HepG2 (cell line): ENCODE measurements around the gene BCL2L2. TPM values are rescaled to one million over a fixed set of nuclear protein-coding genes. Genes with fewer than 3 reads are reported as not detected.
A peak's percentile ranks its signal among the peaks of the same experiment; 100 is the strongest.

ENCODE experiments used
- ARID2 ChIP-seq: sonication (generic); formaldehyde crosslinking; IDR thresholded peaks from 2 replicates; pipeline ENCODE4 v1.8.1; 2022; ENCODE audit warnings: mild to moderate bottlenecking, missing genetic modification reagents, borderline replicate concordance
- CBFB ChIP-seq: sonication (generic); formaldehyde crosslinking; IDR thresholded peaks from 2 replicates; pipeline ENCODE4 v1.4.0; 2020; ENCODE audit warnings: missing genetic modification reagents
- CHD2 ChIP-seq: IDR thresholded peaks from 2 replicates; pipeline ENCODE4 v1.6.1; 2011; ENCODE audit warnings: low read depth, low read length, improper control_type of control experiment
- DMAP1 ChIP-seq: IDR thresholded peaks from 2 replicates; pipeline ENCODE4 v1.6.1; 2016
- DPF2 ChIP-seq: sonication (generic); formaldehyde crosslinking; IDR thresholded peaks from 2 replicates; pipeline ENCODE4 v1.4.0; 2020; ENCODE audit warnings: mild to moderate bottlenecking, low read depth, missing genetic modification reagents, borderline replicate concordance
- HNRNPLL ChIP-seq: fragments of 200-400 bp; formaldehyde crosslinking; IDR thresholded peaks from 2 replicates; pipeline ENCODE4 v1.6.1; 2017; ENCODE audit warnings: mild to moderate bottlenecking, low read depth, low read length; ENCODE audit not compliant: poor library complexity, severe bottlenecking
- MEIS2 ChIP-seq: sonication (generic); formaldehyde crosslinking; IDR thresholded peaks from 2 replicates; pipeline ENCODE4 v1.9.0; 2021; ENCODE audit warnings: mild to moderate bottlenecking, missing genetic modification reagents
- MIER2 ChIP-seq: IDR thresholded peaks from 2 replicates; pipeline ENCODE4 v1.6.1; 2016; ENCODE audit warnings: missing biosample characterization, missing genetic modification reagents
- NCOA2 ChIP-seq: sonication (generic); formaldehyde crosslinking; IDR thresholded peaks from 2 replicates; pipeline ENCODE4 v1.8.0; 2022; ENCODE audit warnings: inconsistent platforms
- NFE2 ChIP-seq: sonication (generic); formaldehyde crosslinking; IDR thresholded peaks from 2 replicates; pipeline ENCODE4 v1.4.0; 2020; ENCODE audit warnings: missing genetic modification reagents
- NR2F6 ChIP-seq, 2 experiments: IDR thresholded peaks; 2 replicates each; pipeline ENCODE4 v1.6.1; 2016; ENCODE audit warnings: antibody characterized with exemption in 1 of 2, mild to moderate bottlenecking in 1 of 2
- RXRA ChIP-seq: sonication (generic); formaldehyde crosslinking; IDR thresholded peaks from 2 replicates; pipeline ENCODE4 v1.5.1; 2020; ENCODE audit warnings: missing genetic modification reagents
- SALL1 ChIP-seq: sonication (generic); formaldehyde crosslinking; IDR thresholded peaks from 2 replicates; pipeline ENCODE4 v1.8.0; 2022; ENCODE audit warnings: mild to moderate bottlenecking, missing genetic modification reagents
- SATB2 ChIP-seq: sonication (generic); formaldehyde crosslinking; IDR thresholded peaks from 2 replicates; pipeline ENCODE4 v1.5.0; 2020; ENCODE audit warnings: missing genetic modification reagents
- SRSF1 ChIP-seq: fragments of 200-400 bp; formaldehyde crosslinking; optimal IDR thresholded peaks from 2 replicates; pipeline ENCODE3; 2017; ENCODE audit warnings: mild to moderate bottlenecking, low read depth, low read length, moderate library complexity
- TOPORS ChIP-seq: sonication (generic); formaldehyde crosslinking; IDR thresholded peaks from 2 replicates; pipeline ENCODE4 v1.8.0; 2023; ENCODE audit warnings: mild to moderate bottlenecking, missing genetic modification reagents
- ZFX ChIP-seq: sonication (generic); formaldehyde crosslinking; IDR thresholded peaks from 2 replicates; pipeline ENCODE4 v1.4.0; 2020; ENCODE audit warnings: mild to moderate bottlenecking, low read depth, missing genetic modification reagents, moderate library complexity
- ZNF12 ChIP-seq: sonication (generic); formaldehyde crosslinking; IDR thresholded peaks from 2 replicates; pipeline ENCODE4 v1.5.0; 2020; ENCODE audit warnings: missing genetic modification reagents
- ZNF24 ChIP-seq: fragments of 450-650 bp; IDR thresholded peaks from 2 replicates; pipeline ENCODE4 v1.6.1; 2017; ENCODE audit warnings: antibody characterized with exemption, mild to moderate bottlenecking
- ZNF335 ChIP-seq: sonication (generic); formaldehyde crosslinking; IDR thresholded peaks from 2 replicates; pipeline ENCODE4 v1.4.0; 2020; ENCODE audit warnings: missing genetic modification reagents
- ZNF597 ChIP-seq: sonication (generic); formaldehyde crosslinking; IDR thresholded peaks from 2 replicates; pipeline ENCODE4 v1.5.0; 2020; ENCODE audit warnings: missing genetic modification reagents
- ZNF615 ChIP-seq: sonication (generic); formaldehyde crosslinking; IDR thresholded peaks from 2 replicates; pipeline ENCODE4 v1.5.0; 2020; ENCODE audit warnings: mild to moderate bottlenecking, missing genetic modification reagents, borderline replicate concordance
- ZNF772 ChIP-seq: sonication (generic); formaldehyde crosslinking; IDR thresholded peaks from 2 replicates; pipeline ENCODE4 v1.5.0; 2020; ENCODE audit warnings: mild to moderate bottlenecking, missing genetic modification reagents
- ZNF878 ChIP-seq: sonication (generic); formaldehyde crosslinking; IDR thresholded peaks from 2 replicates; pipeline ENCODE4 v1.8.1; 2023; ENCODE audit warnings: mild to moderate bottlenecking, missing genetic modification reagents, moderate library complexity
- polyA plus RNA-seq, 8 experiments: library from polyadenylated mRNA; depleted of rRNA in 3 of 8; stranded (reverse) in 7 of 8; unstranded in 1 of 8; fragments of >200 nt; fragmentation: Illumina TruSeq in 4 of 8; extraction: Trizol in 4 of 8; gene quantifications; 2 replicates each; pipeline versions ENCODE4 v1.2.1 to v1.2.3, GENCODE V29; 2011 to 2016; ENCODE audit warnings: low read depth in 4 of 8, missing spikeins in 1 of 8, mixed read lengths in 1 of 8; ENCODE audit not compliant: insufficient read depth in 1 of 8
- total RNA-seq, 5 experiments: library from RNA; depleted of rRNA; stranded (reverse); fragments of >200 nt; fragmentation: Illumina TruSeq; extraction: Trizol; gene quantifications; 2 replicates each; pipeline ENCODE4 v1.2.3, GENCODE V29; 2016; ENCODE audit warnings: low read depth in 1 of 5
- TF ChIP-seq, protein P1 (sequence below): sonication (generic); formaldehyde crosslinking; IDR thresholded peaks from 2 replicates; pipeline ENCODE4; 2020; ENCODE audit warnings: missing genetic modification reagents, mild to moderate bottlenecking, borderline replicate concordance
- TF ChIP-seq, protein P2 (sequence below): sonication (generic); formaldehyde crosslinking; IDR thresholded peaks from 2 replicates; pipeline ENCODE4 v1.8.1; 2022; ENCODE audit warnings: mild to moderate bottlenecking, missing genetic modification reagents

BCL2L2 gene
- total and polyA plus RNA-seq, 2 of the 13 experiments (the other 11 are each of a cell fraction or from before 2014, with no cell fraction given): 28.1 to 49.8 TPM

DNA sequence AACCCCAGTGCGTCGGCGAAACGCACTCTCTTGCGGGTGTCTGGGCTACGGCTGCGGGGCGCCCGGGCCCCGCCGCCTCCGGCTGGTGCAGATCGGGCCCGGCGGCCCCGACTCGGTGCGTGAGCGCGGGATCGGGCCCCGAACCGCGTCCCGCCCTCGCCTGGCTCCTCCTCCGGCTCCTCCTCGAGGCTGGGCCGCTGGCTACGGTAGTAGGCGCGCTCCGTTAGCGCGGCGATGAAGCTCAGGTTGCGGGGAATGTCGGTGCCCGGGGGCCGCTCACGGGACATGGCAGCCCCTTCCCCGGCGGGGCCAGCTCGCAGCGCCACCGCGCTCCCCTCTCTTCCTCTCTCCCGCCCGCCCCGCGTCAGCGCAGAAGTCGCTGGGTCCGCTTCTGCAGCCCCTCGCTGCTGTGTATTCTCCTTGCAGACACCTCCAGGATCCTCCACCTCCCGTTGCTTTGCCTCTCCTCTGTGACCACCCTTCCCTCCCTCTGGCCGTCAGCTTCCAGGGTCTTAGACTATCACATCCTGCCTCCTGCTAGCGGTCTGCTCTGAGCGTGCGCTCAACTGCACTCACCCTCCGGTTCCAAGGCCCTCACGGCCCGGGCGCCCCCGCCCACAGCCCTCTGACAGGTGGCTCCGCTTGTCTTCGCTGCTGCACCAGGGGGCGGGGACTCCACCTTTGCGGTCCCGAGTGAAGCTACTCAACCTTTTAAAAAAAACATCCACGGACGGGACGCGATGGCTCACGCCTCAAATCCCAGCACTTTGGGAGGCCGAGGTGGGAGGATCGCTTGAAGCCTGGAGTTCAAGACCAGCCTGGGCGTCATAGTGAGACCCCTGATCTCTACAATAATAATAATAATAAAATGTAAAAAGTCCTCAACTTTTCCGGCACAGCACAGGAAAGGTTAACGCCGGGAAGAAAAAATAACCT lies 4.1 kb upstream of the BCL2L2 start, which contains the start of gene PPP1R3E (continued):
- TF ChIP-seq ZNF12 (CRISPR knock-in tag): peak; percentile 16; the same call in 1 of the 2 replicates
- TF ChIP-seq TOPORS: no peak
- TF ChIP-seq NR2F6 (IDR thresholded peaks at IDR 0.05): peak; percentile 50; the same call in 1 of the 2 replicates
- peak; percentile 46; the same call in 1 of the 2 replicates for TF ChIP-seq NR2F6 (CRISPR knock-in tag; IDR thresholded peaks at IDR 0.05)
- TF ChIP-seq HNRNPLL: peak; percentile 91
- no peak for TF ChIP-seq ARID2 (CRISPR knock-in tag)
- peak; percentile 26; the same call in 1 of the 2 replicates for TF ChIP-seq SATB2
- TF ChIP-seq MEIS2 (CRISPR knock-in tag): peak; percentile 82
- peak; percentile 36; the same call in 1 of the 2 replicates for TF ChIP-seq NCOA2 (CRISPR knock-in tag)
- TF ChIP-seq, protein P1, sequence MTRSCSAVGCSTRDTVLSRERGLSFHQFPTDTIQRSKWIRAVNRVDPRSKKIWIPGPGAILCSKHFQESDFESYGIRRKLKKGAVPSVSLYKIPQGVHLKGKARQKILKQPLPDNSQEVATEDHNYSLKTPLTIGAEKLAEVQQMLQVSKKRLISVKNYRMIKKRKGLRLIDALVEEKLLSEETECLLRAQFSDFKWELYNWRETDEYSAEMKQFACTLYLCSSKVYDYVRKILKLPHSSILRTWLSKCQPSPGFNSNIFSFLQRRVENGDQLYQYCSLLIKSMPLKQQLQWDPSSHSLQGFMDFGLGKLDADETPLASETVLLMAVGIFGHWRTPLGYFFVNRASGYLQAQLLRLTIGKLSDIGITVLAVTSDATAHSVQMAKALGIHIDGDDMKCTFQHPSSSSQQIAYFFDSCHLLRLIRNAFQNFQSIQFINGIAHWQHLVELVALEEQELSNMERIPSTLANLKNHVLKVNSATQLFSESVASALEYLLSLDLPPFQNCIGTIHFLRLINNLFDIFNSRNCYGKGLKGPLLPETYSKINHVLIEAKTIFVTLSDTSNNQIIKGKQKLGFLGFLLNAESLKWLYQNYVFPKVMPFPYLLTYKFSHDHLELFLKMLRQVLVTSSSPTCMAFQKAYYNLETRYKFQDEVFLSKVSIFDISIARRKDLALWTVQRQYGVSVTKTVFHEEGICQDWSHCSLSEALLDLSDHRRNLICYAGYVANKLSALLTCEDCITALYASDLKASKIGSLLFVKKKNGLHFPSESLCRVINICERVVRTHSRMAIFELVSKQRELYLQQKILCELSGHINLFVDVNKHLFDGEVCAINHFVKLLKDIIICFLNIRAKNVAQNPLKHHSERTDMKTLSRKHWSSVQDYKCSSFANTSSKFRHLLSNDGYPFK (CRISPR knock-in tag): peak; percentile 55
- peak; percentile 55; the same call in 1 of the 2 replicates for TF ChIP-seq MIER2 (CRISPR knock-in tag)
- TF ChIP-seq, protein P2, sequence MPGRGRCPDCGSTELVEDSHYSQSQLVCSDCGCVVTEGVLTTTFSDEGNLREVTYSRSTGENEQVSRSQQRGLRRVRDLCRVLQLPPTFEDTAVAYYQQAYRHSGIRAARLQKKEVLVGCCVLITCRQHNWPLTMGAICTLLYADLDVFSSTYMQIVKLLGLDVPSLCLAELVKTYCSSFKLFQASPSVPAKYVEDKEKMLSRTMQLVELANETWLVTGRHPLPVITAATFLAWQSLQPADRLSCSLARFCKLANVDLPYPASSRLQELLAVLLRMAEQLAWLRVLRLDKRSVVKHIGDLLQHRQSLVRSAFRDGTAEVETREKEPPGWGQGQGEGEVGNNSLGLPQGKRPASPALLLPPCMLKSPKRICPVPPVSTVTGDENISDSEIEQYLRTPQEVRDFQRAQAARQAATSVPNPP (CRISPR knock-in tag): no peak
- peak; percentile 89 for TF ChIP-seq SRSF1
- TF ChIP-seq DPF2 (CRISPR knock-in tag): no peak
- TF ChIP-seq SALL1 (CRISPR knock-in tag): peak; percentile 86; the same call in 1 of the 2 replicates
- TF ChIP-seq NFE2 (CRISPR knock-in tag): no peak
- TF ChIP-seq ZNF615: no peak
- TF ChIP-seq CHD2: no peak
- 0 out of 2 replicates have a peak, but pooled peaks have one; percentile 12 for TF ChIP-seq DMAP1 (CRISPR knock-in tag)
- peak; percentile 95 for TF ChIP-seq ZNF772 (CRISPR knock-in tag)
- TF ChIP-seq CBFB (CRISPR knock-in tag): peak; percentile 45; the same call in 1 of the 2 replicates
- peak; percentile 69 for TF ChIP-seq RXRA (CRISPR knock-in tag)
- no peak for TF ChIP-seq ZNF878 (CRISPR knock-in tag)
- no peak for TF ChIP-seq ZNF597 (CRISPR knock-in tag)
- no peak for TF ChIP-seq ZNF24
- TF ChIP-seq ZFX: peak; percentile 86
- peak; percentile 32; the same call in 1 of the 2 replicates for TF ChIP-seq ZNF335 (CRISPR knock-in tag)
